ENCODE data around the gene PRSS35. TPM values are rescaled to one million over a fixed set of nuclear protein-coding genes. Genes with fewer than 3 reads are reported as not detected.

The PRSS35 gene
- total and polyA plus RNA-seq, 7 donors = 0.09 to 0.55 (median 0.36) TPM; not detected in 4

DNA sequence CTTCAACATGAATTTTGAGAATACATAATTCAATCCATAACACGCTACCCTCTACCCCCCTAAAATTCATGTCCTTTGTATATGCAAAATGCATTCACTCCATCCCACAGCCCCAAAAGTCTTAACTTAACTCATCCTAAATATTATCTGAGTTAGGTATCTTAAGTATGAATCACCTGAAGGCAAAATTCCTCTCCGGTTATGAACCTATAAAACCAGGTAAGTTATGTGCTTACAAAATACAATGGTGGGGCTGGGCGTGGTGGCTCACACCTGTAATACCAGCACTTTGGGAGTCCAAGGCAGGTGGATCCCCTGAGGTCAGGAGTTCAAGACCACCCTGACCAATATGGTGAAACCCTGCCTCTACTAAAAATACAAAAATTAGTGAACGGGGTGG, 23.5 kb upstream of the PRSS35 start:
- Histone ChIP-seq H3K4me1 (no peaks in the 10 kb centered on the region), H3K4me3 (no peak overlapping the region), H3K27me3 (no peaks in the 10 kb centered on the region), H3K9me3 (no peaks in the 10 kb centered on the region), H3K27ac (no peak overlapping the region), H3K36me3 (no peaks in the 10 kb centered on the region)
- intact Hi-C loops (cut with DNase I) = no loop called here
- WGBS, 2 donors = 66 to 89% methylated on average over 4 of the region's 4 CpGs
- TF ChIP-seq POLR2AphosphoS5 (IDR thresholded peaks at IDR 0.05) (no peak), EP300 (IDR thresholded peaks at IDR 0.05) (no peak), POLR2A (IDR thresholded peaks at IDR 0.05) (no peak)
- TF ChIP-seq, protein P1, sequence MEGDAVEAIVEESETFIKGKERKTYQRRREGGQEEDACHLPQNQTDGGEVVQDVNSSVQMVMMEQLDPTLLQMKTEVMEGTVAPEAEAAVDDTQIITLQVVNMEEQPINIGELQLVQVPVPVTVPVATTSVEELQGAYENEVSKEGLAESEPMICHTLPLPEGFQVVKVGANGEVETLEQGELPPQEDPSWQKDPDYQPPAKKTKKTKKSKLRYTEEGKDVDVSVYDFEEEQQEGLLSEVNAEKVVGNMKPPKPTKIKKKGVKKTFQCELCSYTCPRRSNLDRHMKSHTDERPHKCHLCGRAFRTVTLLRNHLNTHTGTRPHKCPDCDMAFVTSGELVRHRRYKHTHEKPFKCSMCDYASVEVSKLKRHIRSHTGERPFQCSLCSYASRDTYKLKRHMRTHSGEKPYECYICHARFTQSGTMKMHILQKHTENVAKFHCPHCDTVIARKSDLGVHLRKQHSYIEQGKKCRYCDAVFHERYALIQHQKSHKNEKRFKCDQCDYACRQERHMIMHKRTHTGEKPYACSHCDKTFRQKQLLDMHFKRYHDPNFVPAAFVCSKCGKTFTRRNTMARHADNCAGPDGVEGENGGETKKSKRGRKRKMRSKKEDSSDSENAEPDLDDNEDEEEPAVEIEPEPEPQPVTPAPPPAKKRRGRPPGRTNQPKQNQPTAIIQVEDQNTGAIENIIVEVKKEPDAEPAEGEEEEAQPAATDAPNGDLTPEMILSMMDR (IDR thresholded peaks at IDR 0.05) = no peak
- DNase-seq = no peak

DNA sequence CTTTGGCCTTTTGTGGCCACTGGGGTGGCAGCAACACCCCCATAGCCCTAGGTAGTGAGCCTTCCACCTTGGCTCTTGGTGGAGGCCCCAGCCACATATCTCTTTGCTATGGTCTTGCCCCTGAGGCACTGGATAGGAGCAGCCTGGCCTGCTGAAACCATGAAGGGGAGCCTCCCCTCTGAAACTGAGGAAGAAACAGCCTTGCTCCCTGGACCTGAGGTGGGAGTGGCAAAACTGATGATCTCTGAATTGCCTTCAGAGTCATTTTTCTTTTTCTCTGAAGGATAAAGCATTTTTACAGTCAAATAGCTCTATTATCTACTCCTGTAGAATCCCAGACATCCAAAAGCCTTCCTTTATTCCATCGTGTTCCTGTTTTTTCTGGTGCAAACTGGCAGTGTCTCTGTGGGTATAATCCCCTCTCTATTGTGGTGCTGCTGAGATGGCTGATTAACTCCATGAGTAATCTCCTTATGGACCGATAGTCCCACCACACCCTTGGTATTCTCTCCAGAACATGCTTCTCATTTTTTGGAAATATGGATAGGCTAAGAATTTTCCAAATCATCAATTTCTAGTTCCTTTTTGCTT, 22.0 kb upstream of the PRSS35 start:
- no peak for DNase-seq
- Histone ChIP-seq H3K27me3 (no peaks in the 10 kb centered on the region), H3K4me3 (no peak overlapping the region), H3K27ac (no peak overlapping the region), H3K4me1 (no peaks in the 10 kb centered on the region), H3K9me3 (no peaks in the 10 kb centered on the region), H3K36me3 (no peaks in the 10 kb centered on the region)
- 86 to 87% methylated on average over 2 of the region's 2 CpGs for WGBS, 2 donors
- TF ChIP-seq POLR2A (IDR thresholded peaks at IDR 0.05) = no peak
- TF ChIP-seq POLR2AphosphoS5 (IDR thresholded peaks at IDR 0.05) = no peak
- TF ChIP-seq, protein P1 (IDR thresholded peaks at IDR 0.05) = no peak
- no peak for TF ChIP-seq EP300 (IDR thresholded peaks at IDR 0.05)
- intact Hi-C loops (cut with DNase I) = no loop called here

DNA sequence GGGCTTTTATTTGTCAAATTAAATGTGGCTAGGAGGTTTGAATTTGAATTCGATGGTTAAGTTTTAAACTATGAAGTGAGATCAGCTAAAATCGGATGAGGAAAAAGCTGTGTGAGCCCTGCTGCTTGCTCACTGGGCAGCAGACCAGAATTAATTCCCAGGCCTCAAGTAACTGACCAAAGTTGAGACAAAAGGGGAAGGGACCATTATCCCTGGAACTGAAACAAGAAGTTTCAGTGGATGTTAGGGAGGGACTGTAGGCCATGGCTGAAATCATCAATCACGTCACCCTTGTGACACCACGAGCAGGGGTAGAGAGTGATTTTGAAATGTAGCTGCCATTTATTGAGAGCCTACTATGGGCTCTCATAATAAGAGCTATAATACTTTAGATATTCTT, 7.0 kb upstream of the PRSS35 start:
- H3K4me3 ChIP-seq = no peak overlapping the region
- no peaks in the 10 kb centered on the region for H3K9me3 ChIP-seq
- no peak overlapping the region for H3K27ac ChIP-seq
- no peaks in the 10 kb centered on the region for H3K27me3 ChIP-seq
- H3K4me1 ChIP-seq = no peaks in the 10 kb centered on the region
- H3K36me3 ChIP-seq = no peaks in the 10 kb centered on the region
- TF ChIP-seq, protein P1 (IDR thresholded peaks at IDR 0.05) = no peak
- no peak for TF ChIP-seq POLR2A (IDR thresholded peaks at IDR 0.05)
- TF ChIP-seq EP300 (IDR thresholded peaks at IDR 0.05) = no peak
- no peak for TF ChIP-seq POLR2AphosphoS5 (IDR thresholded peaks at IDR 0.05)
- intact Hi-C loops (cut with DNase I) = no loop called here
- 84 to 85% methylated on average over 4 of the region's 4 CpGs for WGBS, 2 donors
- no peak for DNase-seq

DNA sequence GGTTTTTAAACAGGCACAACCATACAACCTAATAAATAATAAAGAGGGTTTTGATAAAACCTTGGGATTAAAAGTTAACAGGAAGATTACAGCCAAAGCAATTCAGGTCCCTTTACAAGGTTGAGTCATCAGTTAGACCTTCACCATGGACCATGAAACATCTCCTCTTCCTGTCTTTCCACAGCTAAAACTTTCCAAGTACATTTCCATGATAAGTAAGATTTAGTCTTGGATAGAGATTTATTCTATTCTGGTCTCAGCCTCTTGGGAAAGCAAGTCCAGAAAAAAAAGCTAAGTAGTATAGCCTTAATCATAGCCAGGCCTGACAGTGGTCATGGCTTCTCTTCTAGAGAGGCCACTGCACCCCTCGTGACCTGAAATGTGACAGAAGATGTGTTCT, 2.9 kb upstream of the PRSS35 start:
- no peak overlapping the region for H3K4me3 ChIP-seq
- intact Hi-C loops (cut with DNase I) = no loop called here
- no peak for TF ChIP-seq POLR2AphosphoS5 (IDR thresholded peaks at IDR 0.05)
- no peaks in the 10 kb centered on the region for H3K36me3 ChIP-seq
- H3K27ac ChIP-seq = no peak overlapping the region
- no peaks in the 10 kb centered on the region for H3K27me3 ChIP-seq
- H3K4me1 ChIP-seq = peaks cover 0 to 14% (median 10%) of the 10 kb centered on the region in 4 donors
- DNase-seq = no peak
- H3K9me3 ChIP-seq = no peaks in the 10 kb centered on the region
- 94 to 99% methylated on average over 1 of the region's 1 CpG for WGBS, 2 donors

DNA sequence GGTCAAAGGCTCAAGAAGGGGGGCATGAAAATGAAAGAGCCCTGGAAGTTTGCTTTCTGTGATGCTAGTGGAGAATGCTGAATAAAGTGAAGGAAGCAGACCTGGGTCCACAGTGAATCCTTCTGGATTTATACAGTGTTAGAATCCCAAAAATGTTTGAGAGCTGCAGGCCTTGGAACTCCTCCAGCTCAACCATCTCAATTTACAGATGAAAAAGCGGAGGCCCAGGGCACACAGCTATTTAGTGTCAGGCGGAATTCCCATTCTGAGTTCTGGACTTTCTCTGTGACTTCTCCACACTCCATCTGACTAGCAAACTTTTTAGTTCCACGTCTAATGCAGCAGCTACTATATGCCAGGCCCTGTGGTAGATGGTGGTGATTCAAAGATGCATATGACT, 1.5 kb upstream of the PRSS35 start:
- 83 to 91% methylated on average over 3 of the region's 3 CpGs for WGBS, 2 donors
- no peaks in the 10 kb centered on the region for H3K27me3 ChIP-seq
- no peak overlapping the region for H3K4me3 ChIP-seq
- DNase-seq = no peak
- TF ChIP-seq EP300 (IDR thresholded peaks at IDR 0.05) = no peak
- TF ChIP-seq POLR2AphosphoS5 (IDR thresholded peaks at IDR 0.05) = no peak
- TF ChIP-seq, protein P1 (IDR thresholded peaks at IDR 0.05) = no peak
- no peak for TF ChIP-seq POLR2A (IDR thresholded peaks at IDR 0.05)
- peaks cover 0 to 14% (median 10%) of the 10 kb centered on the region in 4 donors for H3K4me1 ChIP-seq
- H3K36me3 ChIP-seq = no peaks in the 10 kb centered on the region
- no peak overlapping the region for H3K27ac ChIP-seq
- intact Hi-C loops (cut with DNase I) = loop anchor here (10.0 kb wide), 1 partner anchor 446 kb away; the partner anchor contains the start of genes DOP1A and UBE3D
- no peaks in the 10 kb centered on the region for H3K9me3 ChIP-seq
